Large intestine (tissue), 3 donors: ENCODE measurements around the gene RBM33. TPM values are rescaled to one million over a fixed set of nuclear protein-coding genes. Genes with fewer than 3 reads are reported as not detected.
"Not testable (repeated sequence)": the region's sequence is repeated elsewhere in the genome, so short reads cannot be mapped to it uniquely, and the experiment has no call there.

ENCODE experiments used
- DNase-seq, 2 donors: peaks; one replicate each; pipeline versions ENCODE4 v3.0.0 to v3.0.0-alpha.2; 2013
- H3K27ac ChIP-seq: one replicate; pipeline ENCODE4 v1.5.1; 2013; ENCODE audit warnings: low read length
- H3K27me3 ChIP-seq: 2 replicates; pipeline ENCODE4 v1.6.1; 2013; ENCODE audit warnings: low read length; ENCODE audit not compliant: control insufficient read depth, insufficient read depth
- H3K36me3 ChIP-seq: 2 replicates; pipeline ENCODE4 v1.6.1; 2013; ENCODE audit warnings: low read length; ENCODE audit not compliant: control insufficient read depth, insufficient read depth
- H3K4me1 ChIP-seq: one replicate; pipeline ENCODE4 v1.6.1; 2013; ENCODE audit warnings: low read length; ENCODE audit not compliant: control insufficient read depth, insufficient read depth
- H3K4me3 ChIP-seq: one replicate; pipeline ENCODE4 v1.5.1; 2013; ENCODE audit warnings: low read length
- H3K9me3 ChIP-seq: one replicate; pipeline ENCODE4 v1.6.1; 2013; ENCODE audit warnings: mild to moderate bottlenecking, low read depth, low read length, moderate library complexity; ENCODE audit not compliant: control insufficient read depth
- WGBS: methylation state at CpG from one replicate; pipeline ENCODE4 v1.1.5; 2013; ENCODE audit warnings: low lambda C conversion rate; ENCODE audit not compliant: insufficient coverage; 5-methylcytosine and 5-hydroxymethylcytosine counted together
- polyA plus RNA-seq: library from polyadenylated mRNA; unstranded; fragments of 120-200 nt; gene quantifications from one replicate; pipeline ENCODE4 v1.2.1, GENCODE V29; 2013

RBM33 gene
- polyA plus RNA-seq, 1 donor = 42.8 TPM

DNA sequence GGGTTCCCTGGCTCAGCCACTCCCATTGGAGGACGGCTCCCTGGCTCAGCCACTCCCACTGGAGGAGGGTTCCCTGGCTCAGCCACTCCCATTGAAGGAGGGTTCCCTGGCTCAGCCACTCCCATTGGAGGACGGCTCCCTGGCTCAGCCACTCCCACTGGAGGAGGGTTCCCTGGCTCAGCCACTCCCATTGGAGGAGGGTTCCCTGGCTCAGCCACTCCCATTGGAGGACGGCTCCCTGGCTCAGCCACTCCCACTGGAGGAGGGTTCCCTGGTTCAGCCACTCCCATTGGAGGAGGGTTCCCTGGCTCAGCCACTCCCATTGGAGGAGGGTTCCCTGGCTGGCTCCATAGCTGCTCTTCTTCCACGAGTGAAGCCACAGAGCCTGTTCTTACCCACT is 173.1 kb downstream of the RBM33 start:
- not testable (repeated sequence) for H3K27ac ChIP-seq, H3K4me3 ChIP-seq, H3K9me3 ChIP-seq, H3K36me3 ChIP-seq, DNase-seq, H3K4me1 ChIP-seq
- whole genome bisulfite sequencing = no CpG with 5 or more reads among the region's 4 CpGs
- peaks cover 34% of the 10 kb centered on the region for H3K27me3 ChIP-seq

DNA sequence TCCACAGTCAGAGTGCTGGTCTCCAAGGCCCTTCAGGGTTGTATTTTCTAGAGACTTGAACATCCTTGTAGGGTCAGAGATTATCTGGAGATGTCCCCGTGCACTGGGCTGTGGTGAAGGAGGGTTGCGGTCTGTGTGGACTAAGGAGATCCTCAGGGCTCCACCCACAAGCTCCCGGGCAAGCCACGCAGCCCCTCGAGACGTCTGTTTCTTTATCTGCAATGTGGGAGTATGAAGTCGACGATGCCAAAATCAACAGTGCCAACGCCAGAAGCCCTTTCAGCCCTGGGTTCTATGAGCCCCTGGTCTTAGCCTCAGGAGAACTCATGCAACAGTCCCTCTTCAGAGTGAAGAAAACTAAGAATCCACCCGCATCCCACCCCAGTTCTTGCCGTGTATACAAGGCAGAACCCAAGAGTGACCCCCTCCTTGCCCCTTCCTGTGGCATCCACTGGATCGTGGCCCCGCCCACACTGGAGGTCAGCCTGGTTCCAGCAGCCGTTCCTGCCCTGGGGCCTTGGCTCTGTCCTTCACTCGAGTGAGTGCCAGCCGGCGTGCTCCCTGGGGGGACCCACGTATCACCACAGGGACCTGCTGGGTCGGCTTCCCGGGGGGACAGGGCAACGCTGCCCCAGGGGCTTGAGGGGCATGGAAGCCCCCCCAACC is 173.8 kb downstream of the RBM33 start:
- Histone ChIP-seq H3K36me3 (no peaks in the 10 kb centered on the region), H3K4me3 (no peak overlapping the region), H3K27me3 (peaks cover 27% of the 10 kb centered on the region), H3K27ac (no peak overlapping the region), H3K4me1 (no peaks in the 10 kb centered on the region), H3K9me3 (peaks cover 4% of the 10 kb centered on the region)
- no peak for DNase-seq
- no CpG with 5 or more reads among the region's 21 CpGs for WGBS

DNA sequence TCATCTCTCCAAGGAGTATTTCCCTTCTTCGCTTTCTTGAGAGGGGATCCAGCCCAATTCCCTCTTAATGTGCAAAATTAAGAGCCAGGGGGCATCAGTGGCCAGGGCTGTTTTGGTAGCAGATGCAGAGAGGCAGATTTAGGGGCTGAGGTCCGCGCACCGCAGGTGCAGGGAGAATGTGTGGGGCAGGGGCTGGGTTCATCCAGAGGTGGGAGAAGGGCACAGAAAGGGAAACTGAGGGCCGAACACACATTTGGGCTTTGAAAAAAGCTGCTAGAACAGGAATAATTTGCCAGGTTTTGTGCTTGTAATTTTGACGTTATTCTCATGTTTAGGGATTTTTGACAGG is 174.3 kb downstream of the RBM33 start:
- Histone ChIP-seq H3K4me3 (no peak overlapping the region), H3K4me1 (no peaks in the 10 kb centered on the region), H3K36me3 (no peaks in the 10 kb centered on the region), H3K27ac (no peak overlapping the region), H3K27me3 (peaks cover 22% of the 10 kb centered on the region), H3K9me3 (peaks cover 4% of the 10 kb centered on the region)
- no CpG with 5 or more reads among the region's 6 CpGs for WGBS
- DNase-seq = no peak

GRCh38 chr7:155819186-155819585 is 174.7 kb downstream of the RBM33 start:
- Histone ChIP-seq H3K27ac (no peak overlapping the region), H3K4me1 (no peaks in the 10 kb centered on the region), H3K36me3 (no peaks in the 10 kb centered on the region), H3K27me3 (peaks cover 18% of the 10 kb centered on the region), H3K9me3 (peaks cover 4% of the 10 kb centered on the region), H3K4me3 (no peak overlapping the region)
- no peak for DNase-seq
- WGBS = no CpG with 5 or more reads among the region's 12 CpGs

GRCh38 chr7:155820246-155820645 is 175.8 kb downstream of the RBM33 start:
- Histone ChIP-seq H3K4me1 (no peaks in the 10 kb centered on the region), H3K27me3 (peaks cover 11% of the 10 kb centered on the region), H3K9me3 (peaks cover 4% of the 10 kb centered on the region), H3K36me3 (no peaks in the 10 kb centered on the region), H3K27ac (no peak overlapping the region), H3K4me3 (no peak overlapping the region)
- no CpG with 5 or more reads among the region's 18 CpGs for WGBS
- no peak for DNase-seq

GRCh38 chr7:155820788-155821187 is 176.3 kb downstream of the RBM33 start:
- Histone ChIP-seq H3K27ac (no peak overlapping the region), H3K36me3 (no peaks in the 10 kb centered on the region), H3K27me3 (peaks cover 6% of the 10 kb centered on the region), H3K4me3 (no peak overlapping the region), H3K9me3 (peaks cover 4% of the 10 kb centered on the region), H3K4me1 (no peaks in the 10 kb centered on the region)
- WGBS = no CpG with 5 or more reads among the region's 13 CpGs
- no peak for DNase-seq

- Histone ChIP-seq H3K36me3 (no peaks in the 10 kb centered on the region), H3K9me3 (peaks cover 4% of the 10 kb centered on the region), H3K4me3 (no peak overlapping the region), H3K27ac (no peak overlapping the region), H3K4me1 (no peaks in the 10 kb centered on the region), H3K27me3 (peaks cover 2% of the 10 kb centered on the region)
- DNase-seq = no peak
- WGBS = no CpG with 5 or more reads among the region's 11 CpGs
Measured at GRCh38 chr7:155821851-155822250, 177.4 kb downstream of the RBM33 start.

- no peak for DNase-seq
- Histone ChIP-seq H3K4me3 (no peak overlapping the region), H3K36me3 (no peaks in the 10 kb centered on the region), H3K27me3 (peaks cover 2% of the 10 kb centered on the region), H3K27ac (no peak overlapping the region), H3K9me3 (no peaks in the 10 kb centered on the region), H3K4me1 (no peaks in the 10 kb centered on the region)
- no CpG with 5 or more reads among the region's 17 CpGs for WGBS
Measured at GRCh38 chr7:155824227-155824886, 179.9 kb downstream of the RBM33 start.

DNA sequence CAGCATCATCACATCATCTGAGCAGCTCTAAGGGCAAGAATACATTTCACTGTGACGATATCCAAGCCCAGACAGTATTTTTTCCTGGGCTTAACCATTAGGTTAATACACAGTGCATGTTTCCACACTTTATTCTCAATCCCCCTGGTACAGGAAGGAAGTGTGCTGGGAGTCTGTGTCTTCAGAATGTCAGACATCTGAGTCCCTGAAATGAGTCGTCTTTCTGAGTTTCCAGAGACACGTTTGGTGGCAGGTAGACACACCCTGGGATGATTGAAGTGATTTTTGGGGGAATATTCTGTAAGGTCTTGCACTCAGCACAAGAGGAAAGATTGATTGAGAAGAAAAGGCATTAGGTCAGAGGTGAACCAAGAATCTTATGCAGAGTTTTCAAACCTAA is 180.9 kb downstream of the RBM33 start:
- Histone ChIP-seq H3K4me1 (no peaks in the 10 kb centered on the region), H3K4me3 (no peak overlapping the region), H3K27ac (no peak overlapping the region), H3K9me3 (no peaks in the 10 kb centered on the region), H3K36me3 (no peaks in the 10 kb centered on the region), H3K27me3 (peaks cover 2% of the 10 kb centered on the region)
- no peak for DNase-seq
- WGBS = no CpG with 5 or more reads among the region's 3 CpGs

DNA sequence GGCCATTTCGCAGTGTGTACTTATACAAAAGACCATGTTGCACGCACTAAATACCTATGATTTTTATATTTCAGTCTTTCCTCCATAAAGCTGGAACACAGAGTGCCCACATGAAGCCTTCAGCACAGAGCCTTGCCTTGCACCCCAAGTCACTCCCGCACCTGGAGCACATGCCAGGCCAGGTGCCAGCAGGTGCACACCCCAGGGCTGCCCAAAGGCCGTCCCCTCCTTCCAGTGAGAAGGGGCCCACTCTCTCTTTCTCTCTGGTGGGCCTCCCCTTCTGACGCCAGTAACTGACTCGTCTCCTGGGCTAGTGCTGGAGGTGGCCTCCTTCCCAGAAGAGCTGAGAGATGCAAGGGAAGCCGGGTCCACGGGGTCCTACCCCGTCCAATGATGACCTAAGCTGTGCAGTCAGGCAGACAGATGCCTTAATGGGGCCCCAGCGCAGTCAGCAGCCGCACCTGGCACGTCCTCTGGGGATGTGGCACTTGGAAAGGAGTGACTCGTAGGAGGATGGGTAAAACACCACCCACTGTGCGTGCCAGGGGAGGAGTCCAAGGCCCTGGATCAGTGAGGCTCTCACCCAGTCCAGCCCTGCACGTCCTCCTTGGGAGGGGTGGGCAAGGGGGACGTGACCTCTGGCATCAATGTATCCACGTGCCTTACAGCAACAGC is 185.5 kb downstream of the RBM33 start:
- H3K36me3 ChIP-seq = no peaks in the 10 kb centered on the region
- no peak overlapping the region for H3K27ac ChIP-seq
- no peaks in the 10 kb centered on the region for H3K9me3 ChIP-seq
- no peak for DNase-seq
- no peaks in the 10 kb centered on the region for H3K4me1 ChIP-seq
- no peak overlapping the region for H3K4me3 ChIP-seq
- no CpG with 5 or more reads among the region's 17 CpGs for WGBS
- H3K27me3 ChIP-seq = no peaks in the 10 kb centered on the region
